Ovary (tissue), 9 donors: ENCODE data around the gene COQ7. TPM values are rescaled to one million over a fixed set of nuclear protein-coding genes. Genes with fewer than 3 reads are reported as not detected.

Source experiments
- DNase-seq, 5 donors: peaks; one replicate each; pipeline ENCODE4 v3.0.0-alpha.2; 2019 to 2020
- H3K27ac ChIP-seq, 2 donors: fragments of 200-600 bp; one replicate each; pipeline versions ENCODE4 v1.5.1 to v1.8.0; 2019 to 2022
- H3K27me3 ChIP-seq: fragments of 200-600 bp; one replicate; pipeline ENCODE4 v1.8.0; 2022
- H3K36me3 ChIP-seq: fragments of 200-600 bp; sonication (generic); one replicate; pipeline ENCODE4 v1.5.1; 2019
- H3K4me1 ChIP-seq: one replicate; pipeline ENCODE4 v1.8.1; 2013; ENCODE audit warnings: mild to moderate bottlenecking, moderate library complexity; ENCODE audit not compliant: insufficient read depth
- H3K4me3 ChIP-seq: fragments of 200-600 bp; sonication (generic); one replicate; pipeline ENCODE4 v1.5.1; 2017
- H3K9me3 ChIP-seq, 2 donors: fragments of 200-600 bp in 1 of 2; sonication (generic) in 1 of 2; one replicate each; pipeline versions ENCODE4 v1.5.1 to v1.8.1; 2013 to 2019; ENCODE audit warnings: mild to moderate bottlenecking in 1 of 2, moderate library complexity in 1 of 2
- CTCF ChIP-seq, 3 donors: fragments of 450-650 bp in 2 of 3; fragments of 200-600 bp in 1 of 3; IDR thresholded peaks; one replicate each; pipeline versions ENCODE4 v1.5.1 to v1.8.0; 2016 to 2022; ENCODE audit warnings: antibody characterized with exemption in 3 of 3, mild to moderate bottlenecking in 1 of 3
- EP300 ChIP-seq: sonication (generic); formaldehyde crosslinking; IDR thresholded peaks from one replicate; pipeline ENCODE4 v1.6.1; 2017; ENCODE audit warnings: antibody characterized with exemption
- POLR2A ChIP-seq: fragments of 450-650 bp; IDR thresholded peaks from one replicate; pipeline ENCODE4 v1.6.1; 2017; ENCODE audit warnings: antibody characterized with exemption, mild to moderate bottlenecking, moderate library complexity
- WGBS, 3 donors: extraction: QIAGEN DNeasy Blood & Tissue Kit in 1 of 3; methylation state at CpG; one replicate each; pipeline versions ENCODE4 v1.1.5 to v1.1.7; 2013 to 2017; 5-methylcytosine and 5-hydroxymethylcytosine counted together
- intact Hi-C, 4 donors: fragments of 100-400 bp; cut with DNase I; formaldehyde crosslinking; loops; one replicate each; pipeline versions ENCODE4 v1.11.0 to v1.15.1; 2022 to 2023
- polyA plus RNA-seq, 2 donors: library from polyadenylated mRNA; stranded (reverse); fragments of 200-250 nt in 1 of 2; fragments of 350-450 nt in 1 of 2; fragmentation: Illumina TruSeq in 1 of 2; extraction: RNeasy Lipid Tissue Mini Kit (QIAGEN cat#74804) in 1 of 2; gene quantifications; one replicate each; pipeline ENCODE4 v1.2.3, GENCODE V29; 2013 to 2014
- total RNA-seq, 7 donors: library from RNA; depleted of rRNA in 2 of 7; stranded (reverse); fragments of >200 nt in 2 of 7; fragmentation: NEBNext Ultra II Directional in 3 of 7; extraction: Animal tissue kit (Norgen Biotek cat#: 25700) in 3 of 7; gene quantifications; one replicate each; pipeline versions ENCODE4 v1.1.0 to v1.2.4, GENCODE V29; 2016 to 2023
- donor health status: DM: no; HTN: no; CAD: no; lungs with moderate emphysema.
- donor health status: DM: no; HTN: no; CAD: no.
- donor health status: Bipolar disorder and iron deficiency.
- donor health status: DM: yes; HTN: yes; CAD: no.
- donor health status: DM: no; HTN: no; CAD: no.
- donor health status: DM: yes; HTN: yes; CAD: no.

The COQ7 gene
- total and polyA plus RNA-seq, 9 donors: 19.5 to 39.9 (median 30.9) TPM

- no peak for TF ChIP-seq POLR2A
- no peak for TF ChIP-seq EP300
- TF ChIP-seq CTCF (IDR thresholded peaks at IDR 0.05): no peak
- no peaks in the 10 kb centered on the region for H3K4me1 ChIP-seq
- intact Hi-C loops: no loop called here
- H3K36me3 ChIP-seq: no peaks in the 10 kb centered on the region
- H3K9me3 ChIP-seq: no peaks in the 10 kb centered on the region
- no peaks in the 10 kb centered on the region for H3K27me3 ChIP-seq
- no peak overlapping the region for H3K27ac ChIP-seq
- H3K4me3 ChIP-seq: no peak overlapping the region
- DNase-seq: no peak
- 73 to 96% (median 94%) methylated on average over 2 of the region's 2 CpGs for WGBS, 3 donors
Measured at GRCh38 chr16:19046062-19046461, 21.4 kb upstream of the COQ7 start.

- H3K27ac ChIP-seq: no peak overlapping the region
- no peak for TF ChIP-seq POLR2A
- no peak for TF ChIP-seq EP300
- TF ChIP-seq CTCF (IDR thresholded peaks at IDR 0.05): no peak
- intact Hi-C loops: no loop called here
- H3K36me3 ChIP-seq: no peaks in the 10 kb centered on the region
- H3K27me3 ChIP-seq: no peaks in the 10 kb centered on the region
- no peak overlapping the region for H3K4me3 ChIP-seq
- 53 to 58% (median 53%) methylated on average over 4 of the region's 4 CpGs for WGBS, 3 donors
- H3K4me1 ChIP-seq: no peaks in the 10 kb centered on the region
- no peaks in the 10 kb centered on the region for H3K9me3 ChIP-seq
- no peak for DNase-seq
Measured at GRCh38 chr16:19062706-19063105, 4.7 kb upstream of the COQ7 start.

GRCh38 chr16:19066988-19067348, 446 bp upstream of the COQ7 start:
- Histone ChIP-seq H3K9me3 (no peaks in the 10 kb centered on the region), H3K4me1 (no peaks in the 10 kb centered on the region), H3K4me3 (peak overlapping the region; percentile 98), H3K27ac (peak overlapping the region in 1 of 2 donors; percentile 97), H3K27me3 (no peaks in the 10 kb centered on the region), H3K36me3 (no peaks in the 10 kb centered on the region)
- WGBS, 3 donors: 40 to 60% (median 49%) methylated on average over 9 of the region's 9 CpGs
- intact Hi-C loops: no loop called here
- no peak for TF ChIP-seq POLR2A
- TF ChIP-seq CTCF (IDR thresholded peaks at IDR 0.05): no peak
- no peak for TF ChIP-seq EP300
- peak in 2 of 5 donors; percentile 32 to 46 for DNase-seq

- Histone ChIP-seq H3K27ac (peak overlapping the region; percentile 96 to 97), H3K4me3 (peak overlapping the region; percentile 98), H3K36me3 (no peaks in the 10 kb centered on the region), H3K9me3 (no peaks in the 10 kb centered on the region), H3K4me1 (no peaks in the 10 kb centered on the region), H3K27me3 (no peaks in the 10 kb centered on the region)
- peak in 2 of 5 donors; percentile 27 to 36 for DNase-seq
- intact Hi-C loops: no loop called here
- TF ChIP-seq CTCF (IDR thresholded peaks at IDR 0.05) (no peak), POLR2A (no peak), EP300 (no peak)
- 20 to 42% (median 32%) methylated on average over 19 of the region's 19 CpGs for WGBS, 3 donors
Measured at GRCh38 chr16:19068237-19068815, 912 bp downstream of the COQ7 start.
